ENCODE measurements around the gene XPR1. TPM values are rescaled to one million over a fixed set of nuclear protein-coding genes. Genes with fewer than 3 reads are reported as not detected.

XPR1 gene
- polyA plus RNA-seq, 1 donor (not counting 4 experiments of a cell fraction or from before 2014, with no cell fraction given): 40.0 TPM

GRCh38 chr1:180585994-180586359 lies 45.8 kb upstream of the XPR1 start:
- Histone ChIP-seq H3K4me3 (ENCODE audit: control insufficient read depth in 2 of 3, extremely low read depth in 1 of 3, insufficient read depth in 2 of 3, low read depth in 1 of 3, low read length in 3 of 3) (peak overlapping the region in 2 of 3 experiments; percentile 2 to 11), H2AFZ (ENCODE audit: control insufficient read depth, low read length) (no peak overlapping the region), H3K9me1 (ENCODE audit: control insufficient read depth, extremely low read depth, insufficient read depth, low read length) (no peaks in the 10 kb centered on the region), H3K4me1 (ENCODE audit: control insufficient read depth, extremely low read depth, insufficient read depth, low read length) (peaks cover 21% of the 10 kb centered on the region), H3K27me3 (ENCODE audit: control insufficient read depth, extremely low read depth, insufficient read depth, low read length) (no peaks in the 10 kb centered on the region), H3K4me2 (ENCODE audit: control insufficient read depth, extremely low read depth, insufficient read depth, low read depth, low read length) (peak overlapping the region; percentile 61), H3K9me3 (ENCODE audit: control insufficient read depth, low read depth, low read length) (no peaks in the 10 kb centered on the region), H3K36me3 (ENCODE audit: control insufficient read depth in 2 of 2, extremely low read depth in 1 of 2, insufficient read depth in 2 of 2, low read length in 2 of 2) (no peaks in the 10 kb centered on the region), H3K9ac (ENCODE audit: control insufficient read depth, extremely low read depth, insufficient read depth, low read length) (peak overlapping the region; percentile 18), H3K27ac (ENCODE audit: control insufficient read depth, insufficient read depth, low read length) (peak overlapping the region; percentile 67), H4K20me1 (ENCODE audit: control insufficient read depth, extremely low read depth, insufficient read depth, low read length) (no peaks in the 10 kb centered on the region), H3K79me2 (ENCODE audit: control insufficient read depth, insufficient read depth, low read length) (no peaks in the 10 kb centered on the region)
- dilution Hi-C loops (cut with MboI; ENCODE audit: extremely low pct_ligation_motif_present, low sequenced_read_pairs): no loop called here
- FAIRE-seq (no peak), DNase-seq (ENCODE audit: low read depth, low spot score) (no peak)
- TF ChIP-seq CTCF (optimal IDR thresholded peaks at IDR 0.05 in 1 of 3, IDR thresholded peaks at IDR 0.05 in 1 of 3, conservative IDR thresholded peaks at IDR 0.05 in 1 of 3; ENCODE audit: extremely low read depth in 1 of 3, insufficient read depth in 2 of 3, low read length in 3 of 3): no peak
- TF ChIP-seq EZH2 (IDR thresholded peaks at IDR 0.05; ENCODE audit: low read length): no peak

GRCh38 chr1:180586671-180587155 lies 45.1 kb upstream of the XPR1 start:
- H3K4me3 ChIP-seq (ENCODE audit: control insufficient read depth in 2 of 3, extremely low read depth in 1 of 3, insufficient read depth in 2 of 3, low read depth in 1 of 3, low read length in 3 of 3): no peak overlapping the region
- H3K27ac ChIP-seq (ENCODE audit: control insufficient read depth, insufficient read depth, low read length): peak overlapping the region; percentile 67

More at GRCh38 chr1:180586671-180587155, 45.1 kb upstream of the XPR1 start:
- Histone ChIP-seq H4K20me1 (ENCODE audit: control insufficient read depth, extremely low read depth, insufficient read depth, low read length) (no peaks in the 10 kb centered on the region), H3K36me3 (ENCODE audit: control insufficient read depth in 2 of 2, extremely low read depth in 1 of 2, insufficient read depth in 2 of 2, low read length in 2 of 2) (no peaks in the 10 kb centered on the region), H3K27me3 (ENCODE audit: control insufficient read depth, extremely low read depth, insufficient read depth, low read length) (no peaks in the 10 kb centered on the region), H2AFZ (ENCODE audit: control insufficient read depth, low read length) (no peak overlapping the region), H3K4me1 (ENCODE audit: control insufficient read depth, extremely low read depth, insufficient read depth, low read length) (peaks cover 21% of the 10 kb centered on the region), H3K4me2 (ENCODE audit: control insufficient read depth, extremely low read depth, insufficient read depth, low read depth, low read length) (peak overlapping the region; percentile 61), H3K9me3 (ENCODE audit: control insufficient read depth, low read depth, low read length) (no peaks in the 10 kb centered on the region), H3K9me1 (ENCODE audit: control insufficient read depth, extremely low read depth, insufficient read depth, low read length) (no peaks in the 10 kb centered on the region), H3K9ac (ENCODE audit: control insufficient read depth, extremely low read depth, insufficient read depth, low read length) (no peak overlapping the region), H3K79me2 (ENCODE audit: control insufficient read depth, insufficient read depth, low read length) (no peaks in the 10 kb centered on the region)
- no peak for TF ChIP-seq CTCF (optimal IDR thresholded peaks at IDR 0.05 in 1 of 3, IDR thresholded peaks at IDR 0.05 in 1 of 3, conservative IDR thresholded peaks at IDR 0.05 in 1 of 3; ENCODE audit: extremely low read depth in 1 of 3, insufficient read depth in 2 of 3, low read length in 3 of 3)
- no peak for TF ChIP-seq EZH2 (IDR thresholded peaks at IDR 0.05; ENCODE audit: low read length)
- FAIRE-seq (peak; percentile 87), DNase-seq (ENCODE audit: low read depth, low spot score) (peak; percentile 85)
- dilution Hi-C loops (cut with MboI; ENCODE audit: extremely low pct_ligation_motif_present, low sequenced_read_pairs): no loop called here

All from keratinocyte (primary cell).